IMR-90 (cell line): ENCODE results near the gene DERA. TPM values are rescaled to one million over a fixed set of nuclear protein-coding genes. Genes with fewer than 3 reads are reported as not detected.

Experiments
- ATAC-seq: fragments of 200-7000 bp; cut with Tn5 transposase; 2 replicates; pipeline ENCODE4 v1.9.1; 2020; ENCODE audit warnings: low read depth, mild to moderate bottlenecking, moderate library complexity
- BruUV-seq: library from RNA; stranded (reverse); fragments of 400-500 nt; replicated peaks from 2 replicates; lab custom pipeline; 2021; lab: Mats Ljungman, UMichigan
- CTCF ChIA-PET: fragments of 300-600 bp; formaldehyde crosslinking; extraction: SDS; loops from one replicate; lab custom pipeline; 2021; ENCODE audit warnings: antibody characterized with exemption; lab: Yijun Ruan, JAX
- POLR2A ChIA-PET: fragments of 300-600 bp; sonication (Branson Sonifier 250); formaldehyde crosslinking; loops from one replicate; lab custom pipeline; 2022; ENCODE audit warnings: antibody characterized with exemption; ENCODE audit not compliant: unreplicated experiment; lab: Charles Lee
- DNase-seq: peaks from one replicate; pipeline ENCODE4 v3.0.0; 2013
- H2AFZ ChIP-seq: replicated peaks from 2 replicates; pipeline ENCODE3; 2013; ENCODE audit warnings: low read length, mild to moderate bottlenecking; ENCODE audit not compliant: poor library complexity
- H2AK5ac ChIP-seq: 2 replicates; pipeline ENCODE4 v1.6.1; 2013; ENCODE audit warnings: low read depth, low read length, inconsistent platforms
- H2AK9ac ChIP-seq: replicated peaks from 2 replicates; pipeline ENCODE3; 2013; ENCODE audit warnings: mild to moderate bottlenecking, low read depth, low read length, moderate library complexity; ENCODE audit not compliant: poor library complexity
- H2BK120ac ChIP-seq: 2 replicates; pipeline ENCODE4 v1.6.1; 2013; ENCODE audit warnings: low read depth, low read length, inconsistent platforms
- H2BK15ac ChIP-seq: 3 replicates; pipeline ENCODE4 v1.6.1; 2013; ENCODE audit warnings: low read depth, low read length, inconsistent platforms
- H2BK20ac ChIP-seq: 2 replicates; pipeline ENCODE4 v1.6.1; 2013; ENCODE audit warnings: low read depth, mild to moderate bottlenecking, inconsistent platforms, low read length, moderate library complexity
- H2BK5ac ChIP-seq: 2 replicates; pipeline ENCODE4 v1.6.1; 2013; ENCODE audit warnings: mild to moderate bottlenecking, low read depth, low read length, inconsistent platforms; ENCODE audit not compliant: poor library complexity, severe bottlenecking
- H3K14ac ChIP-seq: replicated peaks from 2 replicates; pipeline ENCODE4 v1.6.1; 2013; ENCODE audit warnings: low read depth, low read length, inconsistent platforms
- H3K18ac ChIP-seq: 2 replicates; pipeline ENCODE4 v1.6.1; 2013; ENCODE audit warnings: low read depth, low read length, control low read depth
- H3K23ac ChIP-seq: 2 replicates; pipeline ENCODE4 v1.6.1; 2013; ENCODE audit warnings: low read depth, low read length, inconsistent platforms
- H3K27ac ChIP-seq: 2 replicates; pipeline ENCODE4 v1.5.1; 2013; ENCODE audit warnings: mild to moderate bottlenecking, control low read depth, low read length; ENCODE audit not compliant: insufficient read depth
- H3K27me3 ChIP-seq: 2 replicates; pipeline ENCODE4 v1.6.1; 2013; ENCODE audit warnings: low read length; ENCODE audit not compliant: control insufficient read depth, insufficient read depth
- H3K36me3 ChIP-seq: 2 replicates; pipeline ENCODE4 v1.6.1; 2013; ENCODE audit warnings: low read length, mixed read lengths; ENCODE audit not compliant: control insufficient read depth, insufficient read depth
- H3K4ac ChIP-seq: 2 replicates; pipeline ENCODE4 v1.6.1; 2013; ENCODE audit warnings: low read depth, low read length, inconsistent platforms
- H3K4me1 ChIP-seq: 2 replicates; pipeline ENCODE4 v1.6.1; 2013; ENCODE audit warnings: low read length, mixed read lengths; ENCODE audit not compliant: control insufficient read depth, insufficient read depth
- H3K4me2 ChIP-seq: 2 replicates; pipeline ENCODE4 v1.6.1; 2013; ENCODE audit warnings: low read depth, mild to moderate bottlenecking, control low read depth, low read length, moderate library complexity
- H3K4me3 ChIP-seq: 2 replicates; pipeline ENCODE4 v1.5.1; 2013; ENCODE audit warnings: low read depth, mild to moderate bottlenecking, control low read depth, low read length, moderate library complexity; ENCODE audit not compliant: insufficient read depth
- H3K56ac ChIP-seq: 2 replicates; pipeline ENCODE4 v1.6.1; 2013; ENCODE audit warnings: low read length, inconsistent platforms; ENCODE audit not compliant: insufficient read depth; ENCODE audit errors: extremely low read depth
- H3K79me1 ChIP-seq, 2 experiments: 2 replicates each; pipeline ENCODE4 v1.6.1; 2013; ENCODE audit warnings: low read length in 2 of 2, inconsistent platforms in 1 of 2, low read depth in 1 of 2
- H3K9ac ChIP-seq: 2 replicates; pipeline ENCODE4 v1.6.1; 2013; ENCODE audit warnings: low read depth, low read length, control low read depth
- H3K9me1 ChIP-seq: 2 replicates; pipeline ENCODE4 v1.6.1; 2013; ENCODE audit warnings: low read length, inconsistent platforms; ENCODE audit not compliant: insufficient read depth
- H3K9me3 ChIP-seq: 2 replicates; pipeline ENCODE4 v1.6.1; 2013; ENCODE audit warnings: low read length; ENCODE audit not compliant: control insufficient read depth, insufficient read depth
- H4K20me1 ChIP-seq: 2 replicates; pipeline ENCODE4 v1.6.1; 2013; ENCODE audit warnings: low read length, inconsistent platforms; ENCODE audit not compliant: insufficient read depth
- H4K5ac ChIP-seq: 2 replicates; pipeline ENCODE4 v1.6.1; 2013; ENCODE audit warnings: mild to moderate bottlenecking, low read depth, low read length, control low read depth
- H4K8ac ChIP-seq, 2 experiments: 2 replicates each; pipeline ENCODE4 v1.6.1; 2013; ENCODE audit warnings: low read depth in 2 of 2, low read length in 2 of 2, control low read depth in 1 of 2, inconsistent platforms in 1 of 2
- H4K91ac ChIP-seq: 2 replicates; pipeline ENCODE4 v1.6.1; 2013; ENCODE audit warnings: low read depth, low read length, inconsistent platforms; ENCODE audit not compliant: insufficient read depth
- BHLHE40 ChIP-seq: fragments of 150-350 bp; IDR thresholded peaks from 2 replicates; pipeline ENCODE4 v1.6.1; 2016; ENCODE audit warnings: mild to moderate bottlenecking, low read depth, low read length
- CEBPB ChIP-seq: IDR thresholded peaks from 2 replicates; pipeline ENCODE4 v1.6.1; 2012; ENCODE audit warnings: low read depth, low read length, improper control_type of control experiment
- FOS ChIP-seq: fragments of 150-350 bp; IDR thresholded peaks from 2 replicates; pipeline ENCODE4 v1.6.1; 2016; ENCODE audit warnings: low read depth, low read length
- MAZ ChIP-seq: IDR thresholded peaks from 2 replicates; pipeline ENCODE4 v1.6.1; 2012; ENCODE audit warnings: low read depth, mild to moderate bottlenecking, low read length, improper control_type of control experiment, moderate library complexity, borderline replicate concordance
- NFE2L2 ChIP-seq: fragments of 150-350 bp; IDR thresholded peaks from 2 replicates; pipeline ENCODE4 v1.6.1; 2016; ENCODE audit warnings: low read depth, mild to moderate bottlenecking, low read length
- POLR2A ChIP-seq: IDR thresholded peaks from 2 replicates; pipeline ENCODE4 v1.6.1; 2012; ENCODE audit warnings: mild to moderate bottlenecking, low read depth, low read length
- RAD21 ChIP-seq: IDR thresholded peaks from 2 replicates; pipeline ENCODE4 v1.6.1; 2012; ENCODE audit warnings: low read length, improper control_type of control experiment
- RCOR1 ChIP-seq: IDR thresholded peaks from 2 replicates; pipeline ENCODE4 v1.6.1; 2012; ENCODE audit warnings: mild to moderate bottlenecking, low read length, improper control_type of control experiment; ENCODE audit not compliant: insufficient replicate concordance
- RFX5 ChIP-seq: IDR thresholded peaks from 2 replicates; pipeline ENCODE4 v1.8.0; 2012; ENCODE audit warnings: low read depth, mild to moderate bottlenecking, low read length, moderate library complexity
- WGBS, 2 experiments: methylation state at CpG; one replicate each; pipeline versions ENCODE4 v1.1.5 to v1.1.7; 2013; ENCODE audit warnings: missing lambda C conversion rate in 2 of 2; ENCODE audit not compliant: insufficient read length in 1 of 2; ENCODE audit errors: extremely low coverage in 2 of 2; 5-methylcytosine and 5-hydroxymethylcytosine counted together
- dilution Hi-C: fragments of 300-500 bp; cut with HindIII; formaldehyde crosslinking; loops from one replicate; pipeline ENCODE4 v1.14.3; 2018; ENCODE audit warnings: low sequenced_read_pairs; ENCODE audit not compliant: unreplicated experiment
- in situ Hi-C: fragments of 300-500 bp; cut with MboI; formaldehyde crosslinking; loops from 3 replicates; pipeline ENCODE4 v1.14.3; 2019; ENCODE audit warnings: low sequenced_read_pairs, inconsistent platforms, mixed read lengths
- intact Hi-C: fragments of 100-400 bp; cut with micrococcal nuclease; formaldehyde crosslinking; loops from 2 replicates; pipeline ENCODE4 v1.10.0; 2022
- polyA plus RNA-seq, 3 experiments: library from polyadenylated mRNA; depleted of rRNA; stranded (reverse); fragments of >200 nt; gene quantifications; 2 replicates each; pipeline ENCODE4 v1.2.3, GENCODE V29; 2012; ENCODE audit warnings: low replicate concordance in 1 of 3
- total RNA-seq: library from RNA; depleted of rRNA; stranded (reverse); fragments of >200 nt; gene quantifications from 2 replicates; pipeline ENCODE4 v1.2.3, GENCODE V29; 2012

Gene DERA
- total and polyA plus RNA-seq, 2 of the 4 experiments (the other 2 are of a cell fraction): 28.1 to 58.6 TPM

DNA sequence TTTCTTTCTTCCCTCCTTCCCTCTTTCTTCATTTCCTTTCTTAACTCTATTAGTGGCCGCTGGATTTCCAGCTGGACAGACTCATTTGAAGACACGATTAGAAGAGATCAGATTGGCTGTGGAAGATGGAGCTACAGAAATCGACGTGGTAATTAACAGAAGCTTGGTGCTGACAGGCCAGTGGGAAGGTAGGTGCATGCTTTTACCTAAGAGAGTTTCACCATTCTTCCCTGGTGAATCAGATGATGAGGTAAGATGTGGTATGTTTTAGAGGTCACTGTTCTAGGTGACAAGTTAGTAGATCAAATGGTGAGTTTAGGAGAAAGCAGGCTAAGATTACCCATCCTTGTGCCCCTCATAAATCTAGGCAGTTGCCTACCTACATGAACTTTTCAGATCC lies 51.6 kb downstream of the DERA start:
- no peak; the same call in 1 of the 2 replicates for ATAC-seq
- Histone ChIP-seq H2AFZ (no peak overlapping the region), H2BK120ac (peak overlapping the region; percentile 11; the same call in 1 of the 2 replicates), H2AK5ac (peak overlapping the region; percentile 46), H2BK20ac (peak overlapping the region; percentile 57; the same call in 1 of the 2 replicates), H3K4ac (peak overlapping the region; percentile 4; the same call in 1 of the 2 replicates), H3K9me3 (no peaks in the 10 kb centered on the region), H3K18ac (peak overlapping the region; percentile 84; the same call in 1 of the 2 replicates), H4K20me1 (no peaks in the 10 kb centered on the region), H3K27ac (no peak overlapping the region), H3K27me3 (no peaks in the 10 kb centered on the region), H3K4me2 (peak overlapping the region; percentile 1; the same call in 1 of the 2 replicates), H3K4me1 (peaks cover 15% of the 10 kb centered on the region), H4K8ac (peak overlapping the region in 1 of 2 experiments; percentile 66; a peak in 1 of 4 replicates), H3K56ac (0 out of 2 replicates have a peak overlapping the region, but pooled peaks have one; percentile 16), H3K36me3 (peaks cover 12% of the 10 kb centered on the region), H2AK9ac (no peak overlapping the region), H3K9me1 (peaks cover 26% of the 10 kb centered on the region), H4K5ac (peak overlapping the region; percentile 54; the same call in 1 of the 2 replicates), H3K79me1 (peaks cover 0 to 8% of the 10 kb centered on the region in 2 experiments; a peak in 3 of 4 replicates), H3K23ac (no peak overlapping the region), H3K14ac (no peak overlapping the region; the same call in 1 of the 2 replicates), H3K9ac (no peak overlapping the region), H3K4me3 (no peak overlapping the region), H2BK15ac (peak overlapping the region; percentile 42; the same call in 1 of the 3 replicates), H4K91ac (peak overlapping the region; percentile 14; the same call in 1 of the 2 replicates), H2BK5ac (peak overlapping the region; percentile 84)
- peak; percentile 12 for DNase-seq
- CTCF ChIA-PET: interaction anchor here (0.7 kb wide), 1 partner anchor 313 kb away, joined by 4 read pairs; no protein-coding TSS in a partner anchor
- POLR2A ChIA-PET: no interaction called here
- WGBS, 2 experiments: no CpG with 5 or more reads among the region's 4 CpGs
- in situ Hi-C loops (no loop called here), dilution Hi-C loops (no loop called here), intact Hi-C loops (no loop called here)
- no TSS peak for BruUV-seq
- no peak for TF ChIP-seq MAZ
- no peak for TF ChIP-seq BHLHE40
- no peak for TF ChIP-seq NFE2L2
- TF ChIP-seq RAD21: no peak
- TF ChIP-seq RCOR1: no peak
- no peak for TF ChIP-seq POLR2A
- TF ChIP-seq RFX5: no peak
- no peak for TF ChIP-seq FOS
- TF ChIP-seq CEBPB: no peak
